ENCODE results near the gene PRKN. TPM values are rescaled to one million over a fixed set of nuclear protein-coding genes. Genes with fewer than 3 reads are reported as not detected.

The PRKN gene
- total and polyA plus RNA-seq, 4 experiments from 2014 or later = 0.50 to 5.3 (median 2.9) TPM

DNA sequence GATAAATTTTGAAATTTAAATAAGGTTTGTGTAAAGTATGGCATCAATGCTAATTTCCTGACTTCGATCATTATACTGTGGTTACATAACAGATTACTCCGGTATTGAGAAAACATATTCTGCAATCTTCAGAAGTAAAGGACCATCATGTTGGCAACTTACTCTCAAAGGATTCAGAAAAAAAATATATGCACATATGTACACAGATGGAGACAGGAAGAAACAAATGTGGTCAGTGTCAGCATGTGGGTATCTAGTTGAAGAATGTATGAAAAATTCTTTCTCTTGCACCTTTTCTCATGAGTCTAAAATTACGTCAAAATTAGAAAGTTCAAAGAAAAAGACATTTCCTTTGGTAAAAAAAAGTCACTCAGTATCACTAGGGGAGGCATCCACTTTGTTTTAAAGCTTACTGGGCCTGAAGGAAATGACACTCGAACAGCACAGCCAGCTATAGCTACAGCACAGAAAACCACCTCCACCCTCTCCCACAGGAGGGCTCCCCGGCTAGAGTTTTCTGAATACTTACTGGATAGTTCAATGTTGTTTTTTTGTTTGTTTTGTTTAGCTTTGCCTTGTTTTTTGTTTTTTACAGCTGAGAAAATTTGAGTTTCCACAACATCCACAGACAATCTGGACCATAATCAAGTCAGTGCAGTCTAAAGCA is 1136.5 kb downstream of the PRKN start:
- Histone ChIP-seq H3K4me3 (ENCODE audit: low read length in 2 of 2) (no peak overlapping the region), H3K27ac (ENCODE audit: low read depth, low read length) (no peak overlapping the region), H3K4me1 (ENCODE audit: insufficient read depth, low read length) (no peaks in the 10 kb centered on the region), H3K9me3 (ENCODE audit: control insufficient read depth in 1 of 2, low read length in 2 of 2) (no peaks in the 10 kb centered on the region), H3K36me3 (ENCODE audit: insufficient read depth, low read length) (no peaks in the 10 kb centered on the region), H3K27me3 (ENCODE audit: insufficient read depth, low read length) (no peaks in the 10 kb centered on the region)
- no peaks in the 10 kb centered on the region for H3K4me1 Mint-ChIP-seq
- POLR2A ChIA-PET (ENCODE audit: partially characterized antibody) = no interaction called here
- H3K4me3 Mint-ChIP-seq = no peak overlapping the region
- intact Hi-C loops (cut with micrococcal nuclease) = no loop called here
- peaks cover 0 to 9% (median 0%) of the 10 kb centered on the region in 8 donors for H3K9me3 Mint-ChIP-seq
- no peak overlapping the region for H3K27ac Mint-ChIP-seq
- H3K27me3 Mint-ChIP-seq = peaks cover 2 to 3% of the 10 kb centered on the region in 2 donors
- peaks cover 0 to 3% of the 10 kb centered on the region in 2 donors for H3K36me3 Mint-ChIP-seq
- no peak for DNase-seq
- CTCF ChIA-PET (ENCODE audit: partially characterized antibody) = interaction anchor here (0.6 kb wide), 1 partner anchor 680 kb away, joined by 4 read pairs; no protein-coding TSS in a partner anchor

DNA sequence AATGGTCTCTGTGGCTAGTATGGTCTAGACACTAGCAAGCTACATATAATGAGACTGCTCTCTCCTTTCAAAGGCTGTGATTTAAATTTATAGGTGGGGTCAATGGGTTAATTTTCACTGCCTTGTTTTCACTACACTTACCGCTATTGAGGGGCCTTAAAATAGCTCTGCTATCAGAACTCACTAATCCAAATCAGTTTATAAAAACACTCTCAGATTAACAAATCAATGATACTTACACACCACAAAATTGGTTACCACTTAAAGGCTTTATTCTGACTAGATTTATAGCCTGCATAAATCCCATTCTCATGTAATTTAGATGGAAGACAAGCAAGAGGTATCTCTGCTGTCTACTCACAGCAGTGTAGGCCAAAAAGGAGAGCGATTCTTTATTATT is 1140.7 kb downstream of the PRKN start:
- CTCF ChIA-PET (ENCODE audit: partially characterized antibody) = no interaction called here
- Mint-ChIP-seq H3K4me3 (no peak overlapping the region), H3K36me3 (peaks cover 0 to 3% of the 10 kb centered on the region in 2 donors), H3K27me3 (peaks cover 0 to 3% of the 10 kb centered on the region in 2 donors), H3K27ac (no peak overlapping the region), H3K9me3 (peaks cover 0 to 3% (median 0%) of the 10 kb centered on the region in 8 donors), H3K4me1 (no peaks in the 10 kb centered on the region)
- Histone ChIP-seq H3K4me1 (ENCODE audit: insufficient read depth, low read length) (no peaks in the 10 kb centered on the region), H3K36me3 (ENCODE audit: insufficient read depth, low read length) (no peaks in the 10 kb centered on the region), H3K4me3 (ENCODE audit: low read length in 2 of 2) (no peak overlapping the region), H3K9me3 (ENCODE audit: control insufficient read depth in 1 of 2, low read length in 2 of 2) (no peaks in the 10 kb centered on the region), H3K27ac (ENCODE audit: low read depth, low read length) (no peak overlapping the region), H3K27me3 (ENCODE audit: insufficient read depth, low read length) (no peaks in the 10 kb centered on the region)
- POLR2A ChIA-PET (ENCODE audit: partially characterized antibody) = no interaction called here
- intact Hi-C loops (cut with micrococcal nuclease) = no loop called here
- DNase-seq = no peak

DNA sequence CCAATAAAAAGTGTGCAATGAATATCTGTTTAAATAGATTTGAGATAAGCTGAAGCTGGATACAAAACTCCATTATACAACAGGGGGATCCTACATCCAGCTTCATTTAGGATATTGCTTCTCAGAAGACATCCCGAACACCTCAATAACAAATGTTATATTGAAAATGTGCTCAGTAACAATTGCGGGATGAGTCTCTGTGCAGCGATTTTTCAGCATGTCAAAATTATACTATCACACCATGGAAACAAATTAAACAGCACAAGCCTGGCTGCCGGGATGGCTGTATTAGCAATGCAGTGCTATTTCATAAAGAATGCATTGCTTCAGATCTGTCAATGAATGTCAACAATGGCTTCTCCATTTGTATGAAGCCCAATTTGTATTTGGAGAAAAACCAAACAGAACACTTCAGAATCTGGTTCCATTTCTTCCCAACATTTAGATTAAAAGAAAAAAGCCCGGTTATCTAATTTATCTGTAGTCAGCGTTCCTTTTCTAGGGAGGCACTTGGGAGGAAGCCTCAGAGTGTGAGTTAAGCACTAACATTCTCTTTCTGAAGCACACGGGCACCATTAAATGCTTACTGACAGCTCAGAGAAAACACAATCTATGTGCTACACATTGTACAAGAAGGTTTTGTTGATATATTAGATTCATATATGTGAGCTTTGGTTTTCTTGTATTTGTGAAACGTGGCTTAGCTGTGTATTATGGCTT is 1142.8 kb downstream of the PRKN start:
- no peaks in the 10 kb centered on the region for H3K4me1 Mint-ChIP-seq
- no peak overlapping the region for H3K4me3 Mint-ChIP-seq
- no peak overlapping the region for H3K27ac Mint-ChIP-seq
- H3K9me3 ChIP-seq (ENCODE audit: control insufficient read depth in 1 of 2, low read length in 2 of 2) = no peaks in the 10 kb centered on the region
- peaks cover 0 to 3% of the 10 kb centered on the region in 2 donors for H3K27me3 Mint-ChIP-seq
- intact Hi-C loops (cut with micrococcal nuclease) = no loop called here
- no peaks in the 10 kb centered on the region for H3K36me3 Mint-ChIP-seq
- no peaks in the 10 kb centered on the region for H3K4me1 ChIP-seq (ENCODE audit: insufficient read depth, low read length)
- ChIA-PET POLR2A (ENCODE audit: partially characterized antibody) (no interaction called here), CTCF (ENCODE audit: partially characterized antibody) (no interaction called here)
- peaks cover 0 to 3% (median 0%) of the 10 kb centered on the region in 8 donors for H3K9me3 Mint-ChIP-seq
- no peak overlapping the region for H3K4me3 ChIP-seq (ENCODE audit: low read length in 2 of 2)
- no peak overlapping the region for H3K27ac ChIP-seq (ENCODE audit: low read depth, low read length)
- H3K36me3 ChIP-seq (ENCODE audit: insufficient read depth, low read length) = no peaks in the 10 kb centered on the region
- no peaks in the 10 kb centered on the region for H3K27me3 ChIP-seq (ENCODE audit: insufficient read depth, low read length)
- no peak for DNase-seq

DNA sequence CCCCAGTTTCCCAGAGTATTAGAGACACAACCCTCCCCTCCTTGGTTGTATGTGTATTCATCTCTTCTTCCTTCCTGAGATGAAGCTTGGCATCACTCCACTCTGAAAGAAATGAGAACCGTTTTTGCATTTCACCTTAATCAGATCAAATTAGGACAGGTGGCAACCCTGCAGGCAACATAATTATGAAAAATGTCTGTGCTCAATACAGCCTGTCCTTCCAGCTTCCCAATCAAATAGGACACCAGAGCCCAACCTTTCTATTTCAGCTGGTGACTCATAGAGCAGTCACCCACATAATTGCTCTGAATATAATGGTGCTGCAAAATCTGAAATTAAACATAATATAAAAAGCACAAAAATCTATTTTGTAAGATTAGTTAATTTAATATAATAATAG is 1143.5 kb downstream of the PRKN start:
- Mint-ChIP-seq H3K36me3 (no peaks in the 10 kb centered on the region), H3K9me3 (peaks cover 0 to 3% (median 0%) of the 10 kb centered on the region in 8 donors), H3K27me3 (peaks cover 0 to 3% of the 10 kb centered on the region in 2 donors), H3K4me3 (no peak overlapping the region), H3K4me1 (no peaks in the 10 kb centered on the region), H3K27ac (no peak overlapping the region)
- Histone ChIP-seq H3K4me3 (ENCODE audit: low read length in 2 of 2) (no peak overlapping the region), H3K9me3 (ENCODE audit: control insufficient read depth in 1 of 2, low read length in 2 of 2) (no peaks in the 10 kb centered on the region), H3K27me3 (ENCODE audit: insufficient read depth, low read length) (no peaks in the 10 kb centered on the region), H3K27ac (ENCODE audit: low read depth, low read length) (no peak overlapping the region), H3K4me1 (ENCODE audit: insufficient read depth, low read length) (no peaks in the 10 kb centered on the region), H3K36me3 (ENCODE audit: insufficient read depth, low read length) (no peaks in the 10 kb centered on the region)
- intact Hi-C loops (cut with micrococcal nuclease) = no loop called here
- ChIA-PET CTCF (ENCODE audit: partially characterized antibody) (no interaction called here), POLR2A (ENCODE audit: partially characterized antibody) (no interaction called here)
- DNase-seq = no peak

DNA sequence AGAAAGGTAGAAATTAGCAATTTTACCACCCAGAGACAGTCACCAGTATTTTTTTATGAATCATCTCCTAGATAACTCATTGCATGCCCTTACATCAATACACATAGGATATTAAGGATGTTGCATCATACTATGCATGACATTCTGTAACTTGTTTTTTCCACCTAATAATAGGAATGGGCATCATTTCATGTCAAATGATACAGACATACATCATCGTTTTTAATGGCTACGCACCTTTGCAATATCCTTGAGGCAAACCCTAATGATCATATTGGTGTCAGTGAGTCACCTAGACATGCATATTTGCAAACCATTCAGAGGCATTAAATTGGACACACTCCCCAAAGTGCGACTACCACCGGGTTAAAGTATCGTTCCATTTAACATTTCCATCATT is 1144.0 kb downstream of the PRKN start:
- Histone ChIP-seq H3K4me3 (ENCODE audit: low read length in 2 of 2) (no peak overlapping the region), H3K27me3 (ENCODE audit: insufficient read depth, low read length) (no peaks in the 10 kb centered on the region), H3K4me1 (ENCODE audit: insufficient read depth, low read length) (no peaks in the 10 kb centered on the region), H3K36me3 (ENCODE audit: insufficient read depth, low read length) (no peaks in the 10 kb centered on the region), H3K27ac (ENCODE audit: low read depth, low read length) (no peak overlapping the region), H3K9me3 (ENCODE audit: control insufficient read depth in 1 of 2, low read length in 2 of 2) (no peaks in the 10 kb centered on the region)
- no peak overlapping the region for H3K4me3 Mint-ChIP-seq
- peaks cover 0 to 3% of the 10 kb centered on the region in 2 donors for H3K27me3 Mint-ChIP-seq
- DNase-seq = no peak
- POLR2A ChIA-PET (ENCODE audit: partially characterized antibody) = no interaction called here
- H3K9me3 Mint-ChIP-seq = peaks cover 0 to 3% (median 0%) of the 10 kb centered on the region in 8 donors
- H3K4me1 Mint-ChIP-seq = peaks cover 0 to under 1% (median 0%) of the 10 kb centered on the region in 4 donors
- intact Hi-C loops (cut with micrococcal nuclease) = no loop called here
- CTCF ChIA-PET (ENCODE audit: partially characterized antibody) = no interaction called here
- no peak overlapping the region for H3K27ac Mint-ChIP-seq
- H3K36me3 Mint-ChIP-seq = no peaks in the 10 kb centered on the region

DNA sequence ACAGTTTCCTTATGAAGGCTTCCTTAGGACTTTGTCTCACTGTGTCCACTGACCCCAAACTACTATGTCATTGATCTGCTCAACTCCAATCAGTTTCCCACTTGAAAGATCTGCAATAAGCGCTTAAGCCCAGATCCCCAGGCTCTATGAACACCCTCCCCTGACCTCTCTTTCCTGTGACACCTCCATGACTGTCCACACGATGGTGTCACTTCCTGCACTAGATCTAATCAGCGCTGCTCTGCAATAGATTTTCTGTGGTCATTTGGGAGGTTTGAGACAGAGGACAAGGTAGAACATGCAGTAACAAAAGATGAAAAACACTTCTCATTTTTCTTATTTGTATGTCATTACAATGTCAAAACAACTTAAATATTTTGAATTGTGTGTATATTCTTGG is 1149.1 kb downstream of the PRKN start:
- H3K9me3 Mint-ChIP-seq = peaks cover 0 to 4% (median 0%) of the 10 kb centered on the region in 8 donors
- Histone ChIP-seq H3K9me3 (ENCODE audit: control insufficient read depth in 1 of 2, low read length in 2 of 2) (no peaks in the 10 kb centered on the region), H3K4me1 (ENCODE audit: insufficient read depth, low read length) (no peaks in the 10 kb centered on the region), H3K27ac (ENCODE audit: low read depth, low read length) (no peak overlapping the region), H3K36me3 (ENCODE audit: insufficient read depth, low read length) (no peaks in the 10 kb centered on the region), H3K4me3 (ENCODE audit: low read length in 2 of 2) (no peak overlapping the region), H3K27me3 (ENCODE audit: insufficient read depth, low read length) (no peaks in the 10 kb centered on the region)
- H3K27me3 Mint-ChIP-seq = no peaks in the 10 kb centered on the region
- ChIA-PET POLR2A (ENCODE audit: partially characterized antibody) (no interaction called here), CTCF (ENCODE audit: partially characterized antibody) (no interaction called here)
- no peak overlapping the region for H3K4me3 Mint-ChIP-seq
- H3K27ac Mint-ChIP-seq = no peak overlapping the region
- no peaks in the 10 kb centered on the region for H3K36me3 Mint-ChIP-seq
- intact Hi-C loops (cut with micrococcal nuclease) = no loop called here
- DNase-seq = no peak
- peaks cover 0 to 3% (median under 1%) of the 10 kb centered on the region in 4 donors for H3K4me1 Mint-ChIP-seq

DNA sequence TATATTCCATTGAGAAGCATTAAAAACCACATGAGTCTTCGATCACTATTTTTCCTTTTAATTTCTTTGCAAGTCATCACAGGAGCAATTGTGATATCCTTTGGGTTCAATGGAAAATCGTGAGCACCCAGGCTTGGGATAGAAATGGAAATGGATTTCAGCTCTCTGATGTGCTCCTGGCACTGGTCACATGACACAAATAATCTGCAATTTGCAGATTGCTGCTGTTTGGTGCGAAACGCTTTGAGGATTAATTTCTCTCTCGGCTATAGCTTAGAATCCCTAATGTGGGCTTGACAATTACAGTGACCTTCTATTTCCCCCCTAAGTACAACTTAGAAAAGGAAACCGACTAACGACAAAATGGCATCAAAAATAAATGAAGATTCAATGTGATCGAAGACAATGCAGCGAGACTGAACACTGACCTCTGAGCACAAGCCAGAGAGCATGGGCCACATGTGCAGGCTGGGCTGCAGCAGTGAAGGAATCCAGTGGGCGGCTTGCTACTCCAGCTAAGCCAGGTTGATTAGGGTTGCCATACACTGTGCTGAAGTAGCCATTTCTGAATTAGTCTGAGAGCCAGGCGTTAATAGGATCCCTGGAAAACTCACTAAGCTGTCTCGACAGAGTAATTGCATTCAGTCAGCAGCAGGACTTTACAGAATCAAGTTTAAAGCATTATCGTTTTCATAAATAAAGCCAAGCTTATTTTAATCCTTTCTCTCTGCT is 1151.9 kb downstream of the PRKN start:
- H3K36me3 ChIP-seq (ENCODE audit: insufficient read depth, low read length) = no peaks in the 10 kb centered on the region
- intact Hi-C loops (cut with micrococcal nuclease) = no loop called here
- no peaks in the 10 kb centered on the region for H3K27me3 Mint-ChIP-seq
- H3K9me3 Mint-ChIP-seq = peaks cover 0 to 5% (median under 1%) of the 10 kb centered on the region in 8 donors
- no peak overlapping the region for H3K27ac Mint-ChIP-seq
- POLR2A ChIA-PET (ENCODE audit: partially characterized antibody) = no interaction called here
- H3K4me3 Mint-ChIP-seq = no peak overlapping the region
- no peaks in the 10 kb centered on the region for H3K9me3 ChIP-seq (ENCODE audit: control insufficient read depth in 1 of 2, low read length in 2 of 2)
- no peak for DNase-seq
- H3K4me1 Mint-ChIP-seq = peaks cover 0 to 3% (median under 1%) of the 10 kb centered on the region in 4 donors
- no peak overlapping the region for H3K27ac ChIP-seq (ENCODE audit: low read depth, low read length)
- CTCF ChIA-PET (ENCODE audit: partially characterized antibody) = no interaction called here
- no peaks in the 10 kb centered on the region for H3K36me3 Mint-ChIP-seq
- H3K4me1 ChIP-seq (ENCODE audit: insufficient read depth, low read length) = no peaks in the 10 kb centered on the region
- no peak overlapping the region for H3K4me3 ChIP-seq (ENCODE audit: low read length in 2 of 2)
- no peaks in the 10 kb centered on the region for H3K27me3 ChIP-seq (ENCODE audit: insufficient read depth, low read length)
